HG02642 (cell line): ENCODE measurements around the gene XPO4.
A peak's percentile ranks its signal among the peaks of the same experiment; 100 is the strongest.

ENCODE experiments used
- ATAC-seq: cut with Tn5 transposase; IDR thresholded peaks from one replicate; pipeline ENCODE4 v1.9.1; 2021; ENCODE audit warnings: mild to moderate bottlenecking; ENCODE audit not compliant: unreplicated experiment, poor library complexity

The XPO4 gene

DNA sequence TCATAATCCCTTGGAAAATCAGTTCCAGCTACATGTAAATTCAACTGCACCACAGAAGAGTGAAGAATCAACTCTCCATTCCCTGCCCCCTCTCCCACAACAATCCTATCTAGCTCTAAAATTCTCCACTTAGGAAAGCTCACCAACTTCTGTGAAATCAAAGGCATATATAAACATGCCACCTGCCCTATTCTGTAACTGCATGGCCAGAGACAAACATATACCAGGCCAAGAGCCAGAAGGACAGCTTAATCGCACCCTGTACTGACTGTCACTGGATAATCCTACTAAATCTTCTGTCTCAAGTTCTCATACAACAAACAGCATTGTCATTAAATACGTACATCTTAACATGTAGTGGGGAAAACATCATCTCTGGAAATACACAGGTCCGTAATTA, 70.6 kb downstream of the XPO4 start:
- ATAC-seq, result no peak

DNA sequence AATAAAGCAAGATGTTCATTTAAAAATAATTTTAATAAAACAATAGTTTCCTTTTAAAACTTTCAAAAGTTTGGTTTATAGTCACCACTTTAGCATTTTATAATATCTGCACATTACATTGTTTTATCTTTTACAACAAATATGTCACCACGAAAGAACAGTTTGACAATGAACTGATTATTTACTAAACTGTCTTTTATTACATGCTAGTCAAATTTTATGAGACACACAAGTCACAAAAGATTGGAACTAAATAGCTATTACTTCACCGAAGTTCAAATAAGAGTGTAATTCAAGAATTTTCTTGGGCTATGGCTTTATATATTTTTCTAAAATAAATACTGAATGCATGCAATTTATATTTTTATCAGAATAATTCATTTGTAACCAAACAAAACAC, 71.3 kb downstream of the XPO4 start:
- no peak for ATAC-seq

DNA sequence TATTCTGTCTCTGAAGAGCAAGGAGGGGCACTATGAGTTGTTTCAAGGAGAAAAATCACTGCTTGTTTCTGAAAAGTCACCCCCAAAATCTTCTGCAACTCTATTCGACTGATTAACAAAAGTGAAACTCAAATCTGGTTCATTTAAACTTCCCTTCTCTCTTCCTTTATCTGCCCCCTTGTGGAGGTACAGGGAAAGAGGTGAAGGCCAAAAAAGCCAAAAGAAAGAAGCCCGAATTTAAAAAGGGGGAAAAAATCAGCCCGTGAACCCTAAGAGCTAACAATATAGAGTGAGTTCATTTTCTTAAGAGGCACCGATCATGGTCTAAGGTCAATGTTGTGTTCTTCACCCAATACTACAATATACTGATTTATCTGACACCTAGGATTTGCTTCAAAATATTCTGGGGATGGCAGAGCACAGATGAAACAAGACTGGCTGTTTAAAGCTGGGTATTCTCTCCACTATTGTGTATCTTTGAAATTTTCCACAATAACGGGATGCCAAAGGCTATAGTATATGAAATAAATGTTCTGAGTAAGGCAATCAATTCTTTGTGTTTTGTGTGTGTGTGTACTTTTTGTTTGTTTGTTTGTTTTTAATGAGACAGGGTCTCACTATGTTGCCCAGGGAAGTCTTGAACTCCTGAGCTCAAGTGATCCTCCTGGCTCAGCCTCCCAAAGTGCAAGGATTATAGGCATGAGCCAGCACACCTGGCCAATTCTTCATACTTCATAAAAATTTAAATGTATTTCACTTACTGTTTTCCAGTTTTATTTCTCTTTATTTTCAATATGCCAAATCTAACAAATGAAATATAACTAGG, 73.8 kb downstream of the XPO4 start:
- ATAC-seq, result peak; percentile 50

DNA sequence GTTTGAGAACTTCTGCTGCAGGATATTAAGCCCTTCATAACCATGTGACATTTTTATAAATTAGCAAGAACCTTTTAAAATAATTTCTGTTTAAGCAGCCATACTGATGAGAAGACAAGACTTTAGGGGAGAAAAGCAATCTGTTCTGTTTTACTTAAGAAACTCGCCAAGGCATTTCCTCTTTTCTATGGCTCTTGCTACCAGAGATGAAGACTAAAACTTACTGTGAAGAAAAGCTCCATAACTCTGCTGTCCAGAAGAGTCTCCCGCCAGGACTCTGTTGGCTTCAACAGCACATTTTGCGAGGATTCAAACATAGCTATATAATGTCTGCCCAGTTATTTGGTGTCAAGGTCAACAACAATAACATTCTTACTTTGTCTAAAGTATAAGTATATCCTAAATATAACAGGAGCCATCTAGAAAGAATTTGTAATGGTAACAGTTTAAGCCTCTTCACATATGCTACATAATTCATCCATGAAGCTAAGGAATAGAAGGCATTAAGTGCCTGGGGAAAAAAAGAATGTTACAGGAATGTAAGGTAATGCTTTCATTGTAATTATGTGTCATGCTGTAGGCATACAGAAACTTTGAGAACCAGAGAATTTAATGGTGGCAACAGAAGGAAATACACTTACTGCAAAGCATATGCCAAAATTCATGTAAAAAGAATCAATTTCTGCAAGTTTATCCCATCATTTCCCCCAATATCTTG, 75.5 kb downstream of the XPO4 start:
- no peak for ATAC-seq

DNA sequence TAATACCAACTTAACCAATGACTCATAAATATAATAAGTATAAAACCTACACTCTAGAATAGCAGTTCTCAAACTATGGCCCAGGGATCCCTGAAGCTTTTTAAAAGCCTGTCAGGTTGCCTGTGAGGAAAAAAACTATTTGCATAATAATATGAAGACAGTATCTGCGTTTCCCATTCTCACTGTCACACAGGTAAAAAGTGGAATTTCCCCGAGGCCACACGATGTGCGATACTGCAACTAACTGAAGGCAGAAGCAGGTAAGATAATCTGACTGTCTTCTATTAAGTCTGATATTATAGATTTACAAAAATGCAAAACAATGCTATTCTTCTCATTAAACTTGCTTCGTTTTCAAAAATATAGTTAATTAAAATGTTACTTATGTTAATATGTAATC, 76.2 kb downstream of the XPO4 start:
- no peak for ATAC-seq

DNA sequence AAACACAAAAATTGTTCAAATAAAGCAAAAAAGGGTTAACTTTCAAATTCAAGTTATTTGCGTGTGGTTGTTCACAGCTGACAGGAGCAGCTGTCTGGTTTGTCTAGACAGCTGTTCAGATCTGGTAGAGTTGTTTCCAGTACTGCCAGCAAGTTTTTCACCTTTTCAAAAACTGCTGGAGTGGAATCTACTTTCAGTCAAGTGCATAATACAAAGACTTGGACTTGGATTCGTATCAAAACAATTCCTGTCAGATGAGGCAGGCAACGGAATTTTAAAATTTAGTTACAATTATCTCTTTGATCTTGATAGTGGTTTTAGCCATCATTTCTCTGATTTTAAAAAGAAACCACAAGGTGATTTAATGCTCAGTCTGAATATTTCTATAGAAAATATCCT, 77.1 kb downstream of the XPO4 start:
- ATAC-seq, result no peak

DNA sequence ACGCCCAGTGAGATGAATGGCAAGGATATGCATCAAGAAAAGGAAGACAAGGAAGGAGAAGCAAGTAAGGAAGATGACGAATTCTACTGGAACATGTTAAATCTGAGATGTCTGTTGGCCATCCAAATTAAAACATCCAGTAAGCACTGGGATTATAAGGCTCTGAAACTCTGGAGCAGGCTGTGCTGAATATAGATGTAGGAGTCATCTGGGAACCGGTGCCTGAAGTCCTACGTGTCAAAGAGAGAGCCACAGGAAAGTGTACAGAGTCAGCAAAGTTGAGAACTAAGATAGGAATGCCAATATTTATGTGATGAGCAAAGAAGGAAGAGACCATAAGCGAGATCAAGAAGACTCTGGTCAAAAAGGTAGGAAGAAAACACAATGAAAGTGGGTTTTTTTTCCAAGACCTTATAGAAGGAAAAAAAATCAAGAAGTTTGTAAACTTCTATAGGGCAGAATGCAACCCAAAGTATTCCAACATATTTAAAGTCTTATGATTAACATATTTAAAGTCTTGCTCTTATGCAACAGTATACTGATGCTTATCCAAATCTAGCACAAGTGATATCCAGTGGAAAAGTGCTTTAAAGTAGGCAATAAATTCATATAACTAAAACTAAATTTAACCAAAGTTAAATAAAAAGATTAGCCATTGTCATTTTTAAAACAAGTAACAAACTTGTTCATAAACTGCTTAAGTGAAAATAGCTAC, 77.6 kb downstream of the XPO4 start:
- ATAC-seq, result no peak

DNA sequence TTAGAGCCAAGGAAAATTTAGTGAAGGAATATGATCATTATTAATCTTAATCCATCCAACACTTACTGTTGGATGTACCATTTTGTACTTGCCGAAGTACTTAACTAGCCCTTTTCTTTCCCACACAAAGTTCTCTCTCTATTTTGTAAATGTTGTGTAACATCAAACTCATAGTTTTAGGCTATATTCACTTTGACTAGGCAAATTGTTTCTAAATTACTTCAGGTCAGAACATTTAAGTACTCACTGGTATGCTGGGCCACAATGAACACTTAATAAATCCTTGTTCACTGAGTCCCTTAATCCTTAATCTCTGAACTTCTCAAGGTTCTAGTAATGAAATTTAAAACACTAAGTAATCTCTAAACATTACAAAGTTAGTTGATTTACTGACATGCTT, 79.5 kb downstream of the XPO4 start:
- no peak for ATAC-seq

DNA sequence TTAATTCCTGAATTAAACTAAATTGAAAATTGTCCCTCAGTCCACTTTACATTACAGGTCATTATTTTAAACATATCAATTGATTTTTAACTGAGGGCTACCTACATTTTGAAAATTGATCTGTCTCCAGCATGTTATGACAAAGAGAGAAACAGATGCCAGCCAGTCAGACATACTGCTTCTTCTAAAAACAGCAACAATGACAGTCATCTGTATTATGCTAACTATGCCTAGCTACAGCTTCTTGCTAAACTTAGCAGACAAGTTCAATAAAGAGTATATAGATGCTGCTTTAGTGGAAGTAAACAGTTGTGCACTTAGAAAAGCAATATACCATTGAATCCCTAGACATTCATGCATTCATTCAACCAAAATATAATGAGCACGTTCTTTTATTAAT, 80.1 kb downstream of the XPO4 start:
- no peak for ATAC-seq

DNA sequence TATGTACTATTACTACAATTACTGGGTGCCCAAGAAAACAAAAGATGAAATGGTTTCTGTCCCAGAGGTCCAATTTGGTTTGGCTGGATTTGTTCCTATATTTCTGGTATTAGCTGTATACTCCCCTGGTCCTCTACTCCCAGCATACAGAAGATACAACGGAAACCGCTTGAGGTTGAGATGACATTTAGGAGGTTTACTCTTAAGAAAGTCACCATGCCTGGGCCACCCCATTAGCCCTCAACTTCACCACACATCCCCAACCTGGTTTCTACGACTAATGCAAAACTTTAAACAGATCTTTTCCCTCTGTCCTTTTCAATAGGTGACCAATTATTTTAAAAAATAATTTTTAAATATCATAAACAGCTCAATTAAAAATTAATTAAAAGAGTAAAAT, 82.8 kb downstream of the XPO4 start:
- no peak for ATAC-seq

DNA sequence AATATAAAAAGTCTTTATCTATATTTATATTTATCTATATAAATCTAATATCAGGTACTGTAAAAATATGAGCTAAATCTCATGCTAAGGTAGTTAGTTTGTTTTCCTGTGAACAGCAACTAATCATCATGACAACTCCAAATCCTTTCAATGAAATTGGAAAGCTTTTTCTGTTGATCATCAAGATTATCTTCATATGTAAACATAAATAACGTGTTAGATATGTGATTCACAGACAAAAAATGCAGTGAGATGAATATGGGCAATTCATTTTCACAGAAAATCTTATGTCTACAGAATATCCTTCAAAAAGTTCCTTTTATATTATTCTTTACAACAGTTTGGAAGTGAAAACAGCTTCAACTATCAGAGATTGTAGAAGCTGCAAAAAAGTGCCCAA, 87.1 kb downstream of the XPO4 start:
- no peak for ATAC-seq

DNA sequence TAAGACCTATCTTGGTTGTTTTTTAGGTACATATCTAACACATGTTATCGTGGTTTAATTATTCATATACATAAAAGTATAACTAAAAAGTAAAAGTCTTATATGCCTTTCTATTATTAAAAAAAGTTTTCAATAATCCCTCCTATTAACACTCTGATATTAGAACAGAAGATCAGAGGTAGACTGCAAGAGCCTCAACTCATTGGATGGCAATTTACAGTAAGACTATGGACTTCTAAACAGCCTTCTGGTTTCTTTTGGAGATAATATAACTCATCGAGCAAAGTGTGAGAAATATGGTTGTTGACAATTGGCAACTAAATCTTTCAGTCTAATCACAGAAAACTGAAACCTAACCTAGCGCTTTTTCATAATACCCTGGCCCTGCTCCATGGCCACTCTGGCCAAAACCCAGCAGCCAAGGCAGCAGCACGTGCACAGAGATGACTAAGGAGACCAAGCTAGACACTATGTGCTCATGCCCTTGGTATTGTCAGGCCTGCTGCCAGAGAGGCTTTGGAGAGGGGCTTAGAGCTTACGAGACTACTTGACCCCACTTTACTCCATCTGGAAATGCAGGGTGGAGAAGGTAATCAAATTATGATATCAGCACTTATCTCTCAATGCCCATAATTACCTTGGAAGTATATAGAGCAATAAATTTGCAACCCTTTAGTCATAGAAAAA, 88.2 kb downstream of the XPO4 start:
- no peak for ATAC-seq

DNA sequence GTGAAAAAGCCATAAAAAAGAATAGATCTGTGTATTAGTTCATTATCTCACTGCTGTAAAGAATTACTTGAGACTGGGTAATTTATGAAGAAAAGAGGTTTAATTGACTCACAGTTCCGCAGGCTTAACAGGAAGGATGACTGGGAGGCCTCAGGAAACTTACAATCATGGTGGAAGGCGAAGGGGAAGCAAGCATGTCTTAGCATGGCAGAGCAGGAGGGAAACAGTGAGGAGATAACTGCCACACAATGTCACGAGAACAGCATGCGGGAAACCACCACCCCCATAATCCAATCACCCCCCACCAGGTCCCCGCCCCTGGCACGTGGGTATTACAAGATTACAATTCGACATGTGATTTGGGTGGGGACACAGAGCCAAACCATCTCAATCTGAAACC, 89.7 kb downstream of the XPO4 start:
- no peak for ATAC-seq

DNA sequence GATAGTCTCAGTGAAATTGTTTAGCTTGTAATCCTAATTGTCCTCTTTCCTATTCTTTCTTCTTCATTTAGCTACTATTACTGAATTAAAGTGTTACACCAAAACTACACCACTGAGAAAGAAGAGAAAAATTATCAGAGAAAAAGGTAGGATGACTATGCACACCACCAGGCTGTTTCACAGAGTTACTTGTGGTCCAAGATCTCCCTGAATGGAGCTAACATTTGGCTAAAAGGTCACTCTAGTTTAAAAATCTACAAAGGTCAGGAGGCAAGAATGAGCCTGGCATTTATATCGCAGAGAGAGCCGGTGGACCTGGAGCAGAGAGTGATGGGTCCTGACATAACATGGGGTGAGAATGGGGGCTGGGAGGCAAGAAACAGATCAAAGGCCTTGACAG, 91.7 kb downstream of the XPO4 start:
- ATAC-seq, result no peak

DNA sequence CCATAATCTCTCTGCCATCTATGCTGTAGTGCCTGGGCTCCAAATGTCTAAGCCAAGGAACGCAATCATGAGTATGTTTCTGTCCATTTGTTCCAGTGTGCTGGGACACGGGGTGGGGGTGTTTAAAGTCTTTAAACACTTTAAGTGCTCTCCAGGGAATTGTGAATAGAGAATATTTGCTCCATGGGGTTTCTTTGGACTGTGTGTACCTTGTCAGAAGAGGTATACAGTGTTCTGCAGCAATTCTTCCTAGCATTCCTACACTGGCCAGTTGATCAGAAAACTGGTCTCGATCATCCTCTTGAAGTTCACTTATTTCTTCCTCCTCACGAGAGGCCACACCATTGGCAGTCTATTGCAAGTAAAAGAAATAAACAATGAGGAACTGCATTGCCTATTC, 93.7 kb downstream of the XPO4 start:
- ATAC-seq, result no peak

DNA sequence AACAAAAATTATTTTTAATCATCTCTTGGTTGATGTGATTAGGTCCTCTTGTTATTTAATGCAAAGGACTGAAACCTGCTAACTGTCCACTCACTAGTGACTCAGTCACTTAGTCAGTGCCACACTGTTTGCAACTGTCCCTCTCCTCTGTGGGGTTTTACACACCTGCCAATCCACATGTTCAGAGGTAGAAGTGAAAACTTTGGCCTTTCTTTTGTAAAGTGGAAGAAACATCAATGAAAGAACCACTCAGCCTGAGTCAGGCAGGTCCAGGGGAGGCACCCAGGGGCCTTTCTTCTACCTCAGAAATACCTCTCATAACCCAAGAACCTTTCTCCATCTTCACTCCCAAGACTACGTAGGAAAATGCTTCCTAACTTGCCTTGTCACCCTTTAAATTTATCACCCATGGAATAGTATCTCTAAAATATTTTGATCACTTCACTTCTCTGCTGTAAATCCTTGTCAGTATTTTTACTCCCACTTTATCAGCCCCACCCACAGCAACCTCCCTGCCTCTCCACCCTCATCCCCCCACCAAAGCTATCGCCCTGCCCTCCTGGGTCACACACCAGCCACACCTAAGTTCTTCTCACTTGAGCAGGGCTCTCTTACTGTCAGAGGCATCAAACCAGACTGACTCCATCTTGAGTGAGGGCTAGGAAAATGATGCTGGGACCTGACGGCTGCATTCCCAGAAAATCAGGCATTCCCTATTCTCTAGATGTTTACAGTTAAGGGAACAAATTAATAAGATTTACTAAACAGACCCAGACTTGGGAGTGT, 99.2 kb downstream of the XPO4 start:
- no peak for ATAC-seq

DNA sequence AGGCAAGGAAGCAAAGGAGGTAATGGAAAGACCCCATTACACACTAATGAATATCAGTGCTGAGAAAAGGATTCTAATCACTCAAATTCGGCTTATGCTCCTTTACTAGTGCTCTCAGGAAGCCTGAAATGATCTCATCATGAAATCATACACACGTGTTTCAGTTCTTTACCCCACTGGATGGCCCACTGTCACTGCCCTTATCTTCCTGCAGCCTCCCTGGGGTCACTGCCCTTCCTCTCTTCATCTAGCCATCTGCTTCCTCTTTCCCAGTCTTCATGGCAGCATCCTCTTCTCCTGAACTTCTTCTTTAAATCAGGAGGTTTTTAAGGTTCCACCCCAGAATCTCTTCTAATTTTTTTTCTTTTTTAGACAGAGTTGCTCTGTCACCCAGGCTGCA, 100.8 kb downstream of the XPO4 start:
- no peak for ATAC-seq

DNA sequence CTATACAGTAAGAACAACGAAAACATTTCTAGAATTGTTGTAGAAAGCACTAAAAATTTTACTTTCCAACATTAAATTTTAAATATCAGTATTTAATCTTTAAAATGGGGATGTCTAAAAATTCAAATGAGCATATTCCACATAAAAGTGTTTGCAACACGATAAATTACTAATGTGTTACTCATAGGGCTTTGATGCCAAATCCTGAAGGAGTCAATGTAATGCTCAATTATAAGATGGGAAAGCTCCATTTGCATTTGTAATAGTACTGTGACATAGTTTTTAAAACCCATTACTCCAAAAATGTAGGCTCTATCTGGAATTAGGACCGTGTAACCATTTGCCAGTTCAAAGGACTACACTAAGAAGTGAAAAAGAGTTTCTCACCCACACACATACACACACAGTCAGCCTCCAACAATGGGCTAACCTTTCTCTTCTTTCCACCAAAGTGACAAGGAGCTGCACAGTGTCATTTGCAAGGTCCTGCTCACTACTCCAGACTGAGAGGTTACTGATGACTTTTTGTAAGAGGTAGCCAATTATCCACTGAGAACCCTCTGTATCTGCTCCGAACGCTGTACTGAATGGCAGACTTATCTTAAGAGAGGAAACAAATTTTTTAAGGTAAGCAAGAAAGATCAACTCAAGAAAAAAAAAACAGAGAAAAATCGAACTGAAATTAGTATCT, 102.7 kb downstream of the XPO4 start:
- no peak for ATAC-seq

DNA sequence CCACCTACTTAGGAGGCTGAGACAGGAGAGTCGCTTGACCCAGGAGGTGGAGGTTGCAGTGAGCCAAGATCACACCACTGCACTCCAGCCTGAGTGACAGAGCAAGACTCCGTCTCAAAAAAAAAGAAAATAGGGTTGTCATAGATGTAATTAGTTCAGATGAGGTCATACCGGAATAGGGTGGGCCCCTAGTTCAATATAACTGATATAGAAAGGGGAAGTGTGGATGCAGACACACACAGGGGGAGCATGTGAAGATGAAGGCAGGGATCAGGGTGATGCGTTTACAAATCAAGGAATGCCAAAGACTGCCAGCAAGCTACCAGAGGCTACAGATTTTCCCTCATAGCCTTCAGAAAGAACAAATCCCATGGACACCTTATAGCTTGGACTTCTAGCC, 104.5 kb downstream of the XPO4 start:
- no peak for ATAC-seq
